Suppressor macrophage treated with lipopolysaccharide for 1 hour (primary cell): ENCODE data around the gene BCAS1.
A peak's percentile ranks its signal among the peaks of the same experiment; 100 is the strongest.

Source experiments
- DNase-seq, 3 donors: peaks; one replicate each; pipeline ENCODE4 v3.0.0-alpha.2; 2020 to 2022

The BCAS1 gene

GRCh38 chr20:53900380-53900999 lies 169.9 kb downstream of the BCAS1 start:
- DNase-seq = peak; percentile 85 to 98 (median 95)

GRCh38 chr20:53899351-53900167 lies 170.8 kb downstream of the BCAS1 start:
- peak; percentile 81 to 90 (median 86) for DNase-seq

GRCh38 chr20:53898556-53898931 lies 171.8 kb downstream of the BCAS1 start:
- no peak for DNase-seq

- peak in 1 of 3 donors; percentile 28 for DNase-seq
Observed at GRCh38 chr20:53897884-53898555, 172.4 kb downstream of the BCAS1 start.

- no peak for DNase-seq
Observed at GRCh38 chr20:53896647-53897046, 173.7 kb downstream of the BCAS1 start.

GRCh38 chr20:53896041-53896440 lies 174.4 kb downstream of the BCAS1 start:
- no peak for DNase-seq

- no peak for DNase-seq
Observed at GRCh38 chr20:53895385-53895755, 175.0 kb downstream of the BCAS1 start.

- DNase-seq = no peak
Observed at GRCh38 chr20:53894707-53895384, 175.5 kb downstream of the BCAS1 start.
